ENCODE results near the gene MCUR1.
"Not testable (repeated sequence)": the region's sequence is repeated elsewhere in the genome, so short reads cannot be mapped to it uniquely, and the experiment has no call there.

MCUR1 gene

DNA sequence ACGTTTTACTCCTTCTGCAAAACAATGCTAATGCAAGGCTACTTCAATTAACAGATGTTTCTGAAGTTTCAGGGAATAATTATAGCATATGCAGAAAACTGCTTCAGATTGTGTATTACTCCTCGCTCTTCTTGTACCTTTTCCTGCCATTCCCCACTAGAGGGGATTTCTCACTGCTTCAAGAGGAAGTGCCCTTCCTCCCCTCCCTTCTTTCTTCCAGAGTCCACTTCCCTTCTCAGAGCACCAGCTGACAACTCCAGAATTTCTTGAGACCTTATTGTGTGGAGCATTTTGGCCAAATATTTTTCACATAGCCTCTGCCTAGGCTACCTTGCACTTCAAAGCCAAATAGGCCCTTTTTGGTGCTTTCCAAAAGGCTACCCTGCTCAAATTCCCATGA lies 12.7 kb upstream of the MCUR1 start:
- DNase-seq: no peak

DNA sequence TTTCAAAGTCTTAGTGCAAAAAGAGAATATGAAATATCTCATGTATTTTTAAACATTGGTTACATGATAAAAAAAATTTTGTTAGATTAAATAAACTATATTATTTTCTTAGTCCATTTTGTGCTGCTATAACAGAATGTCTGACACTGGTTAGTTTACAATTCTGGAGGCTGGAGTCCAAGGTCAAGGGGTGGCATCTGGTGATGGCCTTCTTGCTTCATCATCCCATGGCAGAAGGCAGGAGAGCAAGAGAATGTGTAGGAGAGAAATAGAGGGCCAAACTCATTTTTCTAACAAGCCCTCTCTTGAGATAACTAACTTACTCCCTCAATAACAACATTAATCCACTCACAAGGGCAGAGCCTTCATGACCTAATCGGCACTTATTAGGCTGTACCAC lies 11.5 kb upstream of the MCUR1 start:
- no peak for DNase-seq

DNA sequence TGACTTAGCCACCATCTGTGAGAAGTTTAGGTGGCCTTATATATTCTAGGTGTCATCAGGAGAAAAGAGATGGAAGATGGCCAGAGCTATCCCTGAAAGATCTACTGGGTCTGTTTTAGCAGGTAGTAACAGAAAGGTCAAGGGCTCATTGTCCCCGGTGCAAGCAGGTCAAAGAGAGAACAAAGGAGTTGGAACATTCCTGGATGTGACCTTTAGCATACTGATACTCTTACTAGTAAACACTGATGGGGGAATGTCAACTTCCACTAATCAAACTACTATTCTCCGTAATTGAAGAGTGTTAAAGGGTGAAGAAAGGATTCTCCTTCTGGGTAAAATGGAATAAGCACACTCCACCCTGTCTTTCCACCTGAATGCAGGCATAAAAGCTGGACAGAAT lies 4.0 kb upstream of the MCUR1 start:
- DNase-seq: no peak

GRCh38 chr6:13814938-13815575 lies 700 bp upstream of the MCUR1 start:
- DNase-seq: no peak

GRCh38 chr6:13813621-13814175 lies 659 bp downstream of the MCUR1 start:
- peak; percentile 7 for DNase-seq

DNA sequence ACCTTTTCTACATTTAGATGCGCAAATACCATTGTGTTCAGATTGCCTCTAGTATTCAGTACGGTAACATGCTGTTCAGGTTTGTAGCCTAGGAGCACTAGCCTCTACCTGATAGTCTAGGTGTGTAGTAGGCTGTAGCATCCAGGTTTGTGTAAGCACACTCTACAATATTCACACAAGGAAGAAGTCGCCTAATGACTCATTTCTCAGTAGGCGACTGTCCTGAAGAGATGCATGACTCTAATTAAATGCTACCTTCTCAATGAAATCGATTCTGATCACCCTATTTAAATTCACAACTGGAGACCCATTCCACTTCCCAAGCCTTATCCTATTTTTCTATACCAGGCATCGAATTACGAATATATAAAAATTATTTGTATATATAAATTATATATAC lies 1.3 kb downstream of the MCUR1 start:
- DNase-seq: no peak

DNA sequence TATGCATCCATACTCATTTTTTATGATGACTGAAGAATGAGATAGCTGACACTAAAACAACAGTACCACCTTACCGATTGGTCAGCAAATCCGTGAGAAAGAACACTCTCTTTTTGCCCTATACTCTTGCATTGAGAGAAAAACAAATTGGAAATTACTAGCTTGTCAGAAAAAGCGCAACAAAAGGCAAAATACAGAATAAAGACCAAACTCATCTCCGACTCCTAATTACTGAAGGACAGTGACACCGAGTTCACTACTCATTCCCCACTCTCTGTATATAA lies 2.1 kb downstream of the MCUR1 start:
- no peak for DNase-seq

- no peak for DNase-seq
These were observed 2.6 kb downstream of the MCUR1 start for GRCh38 chr6:13811627-13812358.

DNA sequence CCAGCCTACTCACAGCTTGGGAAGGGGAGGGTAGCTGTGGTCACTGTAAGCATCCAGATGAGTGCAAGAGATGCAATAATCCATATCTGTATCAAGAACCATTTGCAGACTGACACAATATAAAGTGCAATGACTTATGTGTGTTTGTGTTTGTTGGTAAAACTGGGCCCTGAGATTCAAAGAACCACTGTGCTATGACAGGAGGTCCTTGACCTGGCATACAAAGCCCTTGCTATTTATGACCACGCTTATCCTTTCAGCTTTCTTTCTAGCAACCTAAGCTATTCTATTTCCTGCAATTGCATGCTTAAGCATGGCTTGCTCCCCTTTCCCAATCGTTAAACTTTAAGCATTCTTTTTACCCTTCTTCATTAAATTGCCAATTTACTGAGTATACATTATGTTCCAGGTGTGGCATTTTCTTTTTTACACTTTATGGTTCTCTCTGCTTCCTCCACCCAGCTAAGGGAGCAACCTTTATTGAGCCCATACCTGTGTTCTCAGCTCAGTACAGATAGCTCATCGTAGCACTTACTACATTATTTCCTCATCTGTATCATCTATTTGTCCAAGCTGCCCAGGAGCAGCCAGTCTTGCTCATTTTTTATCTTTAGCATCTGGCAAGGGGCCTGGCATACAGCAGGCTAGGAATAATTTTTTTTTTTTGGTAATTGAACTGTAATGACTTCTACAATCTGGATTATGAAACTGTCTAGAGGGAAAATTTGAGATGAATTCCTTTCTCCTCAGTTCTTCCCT lies 3.5 kb downstream of the MCUR1 start:
- no peak for DNase-seq

GRCh38 chr6:13808801-13809200 lies 5.6 kb downstream of the MCUR1 start:
- no peak for DNase-seq

DNA sequence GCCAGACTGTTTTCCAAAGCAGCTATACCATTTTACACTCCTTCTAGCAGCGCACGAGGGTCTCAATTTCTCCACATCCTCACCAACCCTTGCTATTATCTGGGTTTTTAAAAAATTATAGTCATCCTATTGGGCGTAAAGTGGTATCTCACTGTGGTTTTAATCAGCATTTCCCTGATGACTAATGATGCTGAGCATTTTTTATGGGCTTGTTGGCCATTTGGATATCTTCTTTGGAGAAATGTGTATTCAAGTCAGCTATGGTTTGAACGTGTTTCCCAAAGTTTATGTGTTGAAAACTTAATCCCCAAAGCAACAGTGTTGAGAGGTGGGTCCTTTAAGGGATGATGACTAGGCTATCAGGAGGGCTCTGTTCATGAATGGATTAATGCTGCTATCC lies 6.7 kb downstream of the MCUR1 start:
- no peak for DNase-seq

DNA sequence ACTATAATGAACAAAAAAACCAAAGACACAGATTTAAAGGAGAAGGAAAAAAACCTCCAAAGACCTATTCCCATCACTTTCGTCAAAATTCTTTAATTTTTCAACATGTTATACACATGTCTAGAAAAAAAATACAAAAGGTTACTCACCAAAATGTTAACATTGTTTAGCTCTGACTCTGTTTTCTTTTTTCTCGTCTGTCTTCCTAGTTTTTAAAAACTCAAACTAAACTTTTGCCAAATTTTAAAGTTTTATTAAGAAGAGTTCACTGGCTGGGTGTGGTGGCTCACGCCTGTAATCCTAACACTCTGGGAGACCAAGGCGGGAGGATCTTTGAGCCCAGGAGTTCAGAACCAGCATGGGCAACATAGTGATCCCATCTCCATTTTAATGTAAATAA lies 10.8 kb downstream of the MCUR1 start:
- no peak for DNase-seq

DNA sequence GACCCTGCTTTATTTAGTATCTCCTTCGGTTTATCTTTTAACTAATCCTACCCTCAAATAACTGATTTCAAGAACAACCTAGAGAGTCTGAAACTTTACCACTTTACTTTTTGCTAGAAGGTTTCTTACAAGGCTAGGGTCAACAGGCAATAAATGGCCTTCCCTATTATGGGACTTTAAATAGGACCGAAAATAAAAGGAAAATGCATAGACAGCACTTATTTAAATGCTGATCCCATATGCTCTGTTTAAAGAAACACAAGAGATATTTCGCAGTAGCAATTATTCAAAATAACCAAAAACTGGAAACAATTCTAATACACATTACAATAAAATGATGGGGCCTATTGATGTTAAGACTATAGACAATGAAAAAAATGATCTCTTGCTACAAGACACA lies 13.7 kb downstream of the MCUR1 start:
- no peak for DNase-seq

- no peak for DNase-seq
These were observed 17.6 kb downstream of the MCUR1 start for GRCh38 chr6:13796781-13797180.

DNA sequence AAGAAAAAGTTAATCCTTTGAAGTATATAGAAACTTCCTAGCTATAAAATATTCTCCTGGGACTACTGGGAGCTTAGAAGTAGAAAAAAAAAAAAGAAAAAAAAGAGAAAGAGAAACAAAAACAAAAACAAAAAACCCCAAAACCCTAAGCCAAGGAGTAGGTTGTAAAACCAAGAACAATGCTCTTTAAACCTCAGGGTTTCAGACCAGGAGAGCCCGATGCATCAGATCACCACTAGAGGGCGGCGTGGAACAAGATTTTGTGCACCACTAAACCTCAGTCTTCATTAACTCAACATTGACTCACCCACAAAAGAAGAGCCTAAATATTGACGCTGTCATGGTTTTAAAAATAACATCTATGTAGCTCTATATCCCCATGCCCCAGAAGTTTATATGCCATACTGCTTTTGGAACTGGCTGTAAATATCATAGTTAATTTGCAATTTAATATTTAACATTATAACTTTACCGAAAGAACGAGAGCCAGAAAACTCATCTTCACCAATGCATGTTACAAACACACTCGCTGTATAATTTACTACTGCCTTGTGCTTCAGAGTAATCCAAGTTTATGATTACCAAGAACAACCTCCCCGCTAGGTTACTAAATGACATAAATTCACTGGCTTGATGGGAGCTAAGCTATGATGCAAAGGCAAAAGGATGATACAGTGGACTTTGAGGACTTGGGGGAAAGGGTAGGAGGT lies 19.2 kb downstream of the MCUR1 start:
- DNase-seq: peak; percentile 45

GRCh38 chr6:13794184-13794583 lies 20.2 kb downstream of the MCUR1 start:
- no peak for DNase-seq

DNA sequence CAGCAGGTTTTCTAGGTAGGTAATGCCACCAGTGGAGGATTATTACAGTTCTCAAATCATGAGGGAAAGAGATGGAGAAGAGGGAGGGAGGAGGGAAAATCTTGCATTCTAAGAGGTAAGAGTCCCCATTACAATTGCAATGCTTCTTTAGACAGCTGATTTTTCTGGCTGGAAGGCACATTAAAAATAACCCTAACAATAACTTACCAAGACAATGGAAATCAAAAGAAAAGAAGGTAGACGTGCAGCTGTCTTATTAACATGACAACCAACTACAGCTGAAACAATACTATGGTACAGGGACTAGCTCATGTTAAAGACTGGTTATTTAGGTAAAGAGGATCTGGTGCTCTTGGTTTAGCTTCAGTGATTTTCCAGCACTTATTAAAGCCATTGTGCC lies 24.6 kb downstream of the MCUR1 start:
- DNase-seq: no peak

- DNase-seq: no peak
These were observed 25.5 kb downstream of the MCUR1 start for GRCh38 chr6:13788820-13789219.

- no peak for DNase-seq
These were observed 27.2 kb downstream of the MCUR1 start for GRCh38 chr6:13787137-13787536.

- not testable (repeated sequence) for DNase-seq
These were observed 34.2 kb downstream of the MCUR1 start for GRCh38 chr6:13780162-13780561.

GRCh38 chr6:13778028-13778427 lies 36.3 kb downstream of the MCUR1 start:
- no peak for DNase-seq

- no peak for DNase-seq
These were observed 37.8 kb downstream of the MCUR1 start for GRCh38 chr6:13776602-13777001.

GRCh38 chr6:13775466-13775865 lies 38.9 kb downstream of the MCUR1 start:
- DNase-seq: not testable (repeated sequence)

Measured in NCI-H2081 treated with DMSO at 0.1 percent for 48 hours (cell line).